IMR-90 (cell line): ENCODE data around the gene CEACAM16. TPM values are rescaled to one million over a fixed set of nuclear protein-coding genes. Genes with fewer than 3 reads are reported as not detected.

Experiments used
- ATAC-seq: fragments of 200-7000 bp; cut with Tn5 transposase; 2 replicates; pipeline ENCODE4 v1.9.1; 2020; ENCODE audit warnings: low read depth, mild to moderate bottlenecking, moderate library complexity
- BruUV-seq: library from RNA; stranded (reverse); fragments of 400-500 nt; replicated peaks from 2 replicates; lab custom pipeline; 2021; lab: Mats Ljungman, UMichigan
- CTCF ChIA-PET: fragments of 300-600 bp; formaldehyde crosslinking; extraction: SDS; loops from one replicate; lab custom pipeline; 2021; ENCODE audit warnings: antibody characterized with exemption; lab: Yijun Ruan, JAX
- POLR2A ChIA-PET: fragments of 300-600 bp; sonication (Branson Sonifier 250); formaldehyde crosslinking; loops from one replicate; lab custom pipeline; 2022; ENCODE audit warnings: antibody characterized with exemption; ENCODE audit not compliant: unreplicated experiment; lab: Charles Lee
- DNase-seq: peaks from one replicate; pipeline ENCODE4 v3.0.0; 2013
- H2AFZ ChIP-seq: replicated peaks from 2 replicates; pipeline ENCODE3; 2013; ENCODE audit warnings: low read length, mild to moderate bottlenecking; ENCODE audit not compliant: poor library complexity
- H2AK5ac ChIP-seq: 2 replicates; pipeline ENCODE4 v1.6.1; 2013; ENCODE audit warnings: low read depth, low read length, inconsistent platforms
- H2AK9ac ChIP-seq: replicated peaks from 2 replicates; pipeline ENCODE3; 2013; ENCODE audit warnings: mild to moderate bottlenecking, low read depth, low read length, moderate library complexity; ENCODE audit not compliant: poor library complexity
- H2BK120ac ChIP-seq: 2 replicates; pipeline ENCODE4 v1.6.1; 2013; ENCODE audit warnings: low read depth, low read length, inconsistent platforms
- H2BK15ac ChIP-seq: 3 replicates; pipeline ENCODE4 v1.6.1; 2013; ENCODE audit warnings: low read depth, low read length, inconsistent platforms
- H2BK20ac ChIP-seq: 2 replicates; pipeline ENCODE4 v1.6.1; 2013; ENCODE audit warnings: low read depth, mild to moderate bottlenecking, inconsistent platforms, low read length, moderate library complexity
- H2BK5ac ChIP-seq: 2 replicates; pipeline ENCODE4 v1.6.1; 2013; ENCODE audit warnings: mild to moderate bottlenecking, low read depth, low read length, inconsistent platforms; ENCODE audit not compliant: poor library complexity, severe bottlenecking
- H3K14ac ChIP-seq: replicated peaks from 2 replicates; pipeline ENCODE4 v1.6.1; 2013; ENCODE audit warnings: low read depth, low read length, inconsistent platforms
- H3K18ac ChIP-seq: 2 replicates; pipeline ENCODE4 v1.6.1; 2013; ENCODE audit warnings: low read depth, low read length, control low read depth
- H3K23ac ChIP-seq: 2 replicates; pipeline ENCODE4 v1.6.1; 2013; ENCODE audit warnings: low read depth, low read length, inconsistent platforms
- H3K27ac ChIP-seq: 2 replicates; pipeline ENCODE4 v1.5.1; 2013; ENCODE audit warnings: mild to moderate bottlenecking, control low read depth, low read length; ENCODE audit not compliant: insufficient read depth
- H3K27me3 ChIP-seq: 2 replicates; pipeline ENCODE4 v1.6.1; 2013; ENCODE audit warnings: low read length; ENCODE audit not compliant: control insufficient read depth, insufficient read depth
- H3K36me3 ChIP-seq: 2 replicates; pipeline ENCODE4 v1.6.1; 2013; ENCODE audit warnings: low read length, mixed read lengths; ENCODE audit not compliant: control insufficient read depth, insufficient read depth
- H3K4ac ChIP-seq: 2 replicates; pipeline ENCODE4 v1.6.1; 2013; ENCODE audit warnings: low read depth, low read length, inconsistent platforms
- H3K4me1 ChIP-seq: 2 replicates; pipeline ENCODE4 v1.6.1; 2013; ENCODE audit warnings: low read length, mixed read lengths; ENCODE audit not compliant: control insufficient read depth, insufficient read depth
- H3K4me2 ChIP-seq: 2 replicates; pipeline ENCODE4 v1.6.1; 2013; ENCODE audit warnings: low read depth, mild to moderate bottlenecking, control low read depth, low read length, moderate library complexity
- H3K4me3 ChIP-seq: 2 replicates; pipeline ENCODE4 v1.5.1; 2013; ENCODE audit warnings: low read depth, mild to moderate bottlenecking, control low read depth, low read length, moderate library complexity; ENCODE audit not compliant: insufficient read depth
- H3K56ac ChIP-seq: 2 replicates; pipeline ENCODE4 v1.6.1; 2013; ENCODE audit warnings: low read length, inconsistent platforms; ENCODE audit not compliant: insufficient read depth; ENCODE audit errors: extremely low read depth
- H3K79me1 ChIP-seq, 2 experiments: 2 replicates each; pipeline ENCODE4 v1.6.1; 2013; ENCODE audit warnings: low read length in 2 of 2, inconsistent platforms in 1 of 2, low read depth in 1 of 2
- H3K9ac ChIP-seq: 2 replicates; pipeline ENCODE4 v1.6.1; 2013; ENCODE audit warnings: low read depth, low read length, control low read depth
- H3K9me1 ChIP-seq: 2 replicates; pipeline ENCODE4 v1.6.1; 2013; ENCODE audit warnings: low read length, inconsistent platforms; ENCODE audit not compliant: insufficient read depth
- H3K9me3 ChIP-seq: 2 replicates; pipeline ENCODE4 v1.6.1; 2013; ENCODE audit warnings: low read length; ENCODE audit not compliant: control insufficient read depth, insufficient read depth
- H4K20me1 ChIP-seq: 2 replicates; pipeline ENCODE4 v1.6.1; 2013; ENCODE audit warnings: low read length, inconsistent platforms; ENCODE audit not compliant: insufficient read depth
- H4K5ac ChIP-seq: 2 replicates; pipeline ENCODE4 v1.6.1; 2013; ENCODE audit warnings: mild to moderate bottlenecking, low read depth, low read length, control low read depth
- H4K8ac ChIP-seq, 2 experiments: 2 replicates each; pipeline ENCODE4 v1.6.1; 2013; ENCODE audit warnings: low read depth in 2 of 2, low read length in 2 of 2, control low read depth in 1 of 2, inconsistent platforms in 1 of 2
- H4K91ac ChIP-seq: 2 replicates; pipeline ENCODE4 v1.6.1; 2013; ENCODE audit warnings: low read depth, low read length, inconsistent platforms; ENCODE audit not compliant: insufficient read depth
- BHLHE40 ChIP-seq: fragments of 150-350 bp; IDR thresholded peaks from 2 replicates; pipeline ENCODE4 v1.6.1; 2016; ENCODE audit warnings: mild to moderate bottlenecking, low read depth, low read length
- CEBPB ChIP-seq: IDR thresholded peaks from 2 replicates; pipeline ENCODE4 v1.6.1; 2012; ENCODE audit warnings: low read depth, low read length, improper control_type of control experiment
- CHD1 ChIP-seq: IDR thresholded peaks from 2 replicates; pipeline ENCODE4 v1.6.1; 2012; ENCODE audit warnings: low read depth, low read length, improper control_type of control experiment
- FOS ChIP-seq: fragments of 150-350 bp; IDR thresholded peaks from 2 replicates; pipeline ENCODE4 v1.6.1; 2016; ENCODE audit warnings: low read depth, low read length
- MAFK ChIP-seq: IDR thresholded peaks from 2 replicates; pipeline ENCODE4 v1.6.1; 2012; ENCODE audit warnings: low read depth, low read length, improper control_type of control experiment
- MXI1 ChIP-seq: IDR thresholded peaks from 2 replicates; pipeline ENCODE4 v1.6.1; 2012; ENCODE audit warnings: low read depth, mild to moderate bottlenecking, low read length, moderate library complexity, borderline replicate concordance
- NFE2L2 ChIP-seq: fragments of 150-350 bp; IDR thresholded peaks from 2 replicates; pipeline ENCODE4 v1.6.1; 2016; ENCODE audit warnings: low read depth, mild to moderate bottlenecking, low read length
- RAD21 ChIP-seq: IDR thresholded peaks from 2 replicates; pipeline ENCODE4 v1.6.1; 2012; ENCODE audit warnings: low read length, improper control_type of control experiment
- RCOR1 ChIP-seq: IDR thresholded peaks from 2 replicates; pipeline ENCODE4 v1.6.1; 2012; ENCODE audit warnings: mild to moderate bottlenecking, low read length, improper control_type of control experiment; ENCODE audit not compliant: insufficient replicate concordance
- SMC3 ChIP-seq: fragments of 150-350 bp; IDR thresholded peaks from 2 replicates; pipeline ENCODE4 v1.6.1; 2016; ENCODE audit warnings: low read depth, mild to moderate bottlenecking, antibody characterized with exemption, low read length, moderate library complexity
- WGBS, 2 experiments: methylation state at CpG; one replicate each; pipeline versions ENCODE4 v1.1.5 to v1.1.7; 2013; ENCODE audit warnings: missing lambda C conversion rate in 2 of 2; ENCODE audit not compliant: insufficient read length in 1 of 2; ENCODE audit errors: extremely low coverage in 2 of 2; 5-methylcytosine and 5-hydroxymethylcytosine counted together
- dilution Hi-C: fragments of 300-500 bp; cut with HindIII; formaldehyde crosslinking; loops from one replicate; pipeline ENCODE4 v1.14.3; 2018; ENCODE audit warnings: low sequenced_read_pairs; ENCODE audit not compliant: unreplicated experiment
- in situ Hi-C: fragments of 300-500 bp; cut with MboI; formaldehyde crosslinking; loops from 3 replicates; pipeline ENCODE4 v1.14.3; 2019; ENCODE audit warnings: low sequenced_read_pairs, inconsistent platforms, mixed read lengths
- intact Hi-C: fragments of 100-400 bp; cut with micrococcal nuclease; formaldehyde crosslinking; loops from 2 replicates; pipeline ENCODE4 v1.10.0; 2022
- polyA plus RNA-seq, 3 experiments: library from polyadenylated mRNA; depleted of rRNA; stranded (reverse); fragments of >200 nt; gene quantifications; 2 replicates each; pipeline ENCODE4 v1.2.3, GENCODE V29; 2012; ENCODE audit warnings: low replicate concordance in 1 of 3
- total RNA-seq: library from RNA; depleted of rRNA; stranded (reverse); fragments of >200 nt; gene quantifications from 2 replicates; pipeline ENCODE4 v1.2.3, GENCODE V29; 2012
- TF ChIP-seq, protein P1 (sequence below): conservative IDR thresholded peaks from 2 replicates; pipeline ENCODE4 v1.5.1; 2012; ENCODE audit warnings: mild to moderate bottlenecking, low read depth, low read length, improper control_type of control experiment
- TF ChIP-seq, protein P2 (sequence below): fragments of 150-350 bp; IDR thresholded peaks from 2 replicates; pipeline ENCODE4 v1.6.1; 2016; ENCODE audit warnings: low read depth, mild to moderate bottlenecking, low read length, moderate library complexity, borderline replicate concordance
- TF ChIP-seq, protein P3 (sequence below): fragments of 150-350 bp; IDR thresholded peaks from 2 replicates; pipeline ENCODE4 v1.6.1; 2017; ENCODE audit warnings: mild to moderate bottlenecking, antibody characterized with exemption, low read length, low read depth

The CEACAM16 gene
- total and polyA plus RNA-seq, 2 of the 4 experiments (the other 2 are of a cell fraction), result not detected

DNA sequence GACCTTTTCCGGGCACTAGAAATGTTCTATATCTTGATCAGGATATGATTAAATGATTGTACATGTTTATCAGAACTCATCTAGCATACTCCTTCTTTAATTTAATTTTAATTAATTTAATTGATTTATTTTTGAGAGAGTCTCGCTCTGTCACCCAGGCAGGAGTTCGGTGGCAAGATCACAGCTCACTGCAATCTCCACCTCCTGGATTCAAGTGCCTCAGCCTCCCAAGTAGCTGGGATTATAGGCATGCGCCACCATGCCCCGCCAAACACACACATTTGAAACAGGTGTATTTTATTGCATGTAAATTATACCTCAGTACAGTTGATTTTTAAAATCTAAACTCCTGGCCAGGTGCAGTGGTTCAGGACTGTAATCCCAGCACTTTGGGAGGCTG, 32.1 kb downstream of the CEACAM16 start:
- no peaks in the 10 kb centered on the region for H4K20me1 ChIP-seq
- no peak overlapping the region for H2BK20ac ChIP-seq
- intact Hi-C loops (no loop called here), in situ Hi-C loops (no loop called here), dilution Hi-C loops (no loop called here)
- H2BK120ac ChIP-seq, result no peak overlapping the region
- no peaks in the 10 kb centered on the region for H3K27me3 ChIP-seq
- H3K4me2 ChIP-seq, result no peak overlapping the region
- BruUV-seq, result no TSS peak
- peaks cover 1% of the 10 kb centered on the region; the same call in 1 of the 2 replicates for H3K4me1 ChIP-seq
- H3K27ac ChIP-seq, result no peak overlapping the region
- H3K14ac ChIP-seq, result no peak overlapping the region
- no peak for DNase-seq
- H3K9me1 ChIP-seq, result 0 out of 2 replicates have a peak, but pooled peaks cover 3% of the 10 kb centered on the region
- H3K4me3 ChIP-seq, result no peak overlapping the region
- H3K36me3 ChIP-seq, result no peaks in the 10 kb centered on the region
- no peak overlapping the region for H2BK15ac ChIP-seq
- no peak for TF ChIP-seq RCOR1
- no peak for TF ChIP-seq FOS
- no peak for TF ChIP-seq RAD21
- TF ChIP-seq, protein P1, sequence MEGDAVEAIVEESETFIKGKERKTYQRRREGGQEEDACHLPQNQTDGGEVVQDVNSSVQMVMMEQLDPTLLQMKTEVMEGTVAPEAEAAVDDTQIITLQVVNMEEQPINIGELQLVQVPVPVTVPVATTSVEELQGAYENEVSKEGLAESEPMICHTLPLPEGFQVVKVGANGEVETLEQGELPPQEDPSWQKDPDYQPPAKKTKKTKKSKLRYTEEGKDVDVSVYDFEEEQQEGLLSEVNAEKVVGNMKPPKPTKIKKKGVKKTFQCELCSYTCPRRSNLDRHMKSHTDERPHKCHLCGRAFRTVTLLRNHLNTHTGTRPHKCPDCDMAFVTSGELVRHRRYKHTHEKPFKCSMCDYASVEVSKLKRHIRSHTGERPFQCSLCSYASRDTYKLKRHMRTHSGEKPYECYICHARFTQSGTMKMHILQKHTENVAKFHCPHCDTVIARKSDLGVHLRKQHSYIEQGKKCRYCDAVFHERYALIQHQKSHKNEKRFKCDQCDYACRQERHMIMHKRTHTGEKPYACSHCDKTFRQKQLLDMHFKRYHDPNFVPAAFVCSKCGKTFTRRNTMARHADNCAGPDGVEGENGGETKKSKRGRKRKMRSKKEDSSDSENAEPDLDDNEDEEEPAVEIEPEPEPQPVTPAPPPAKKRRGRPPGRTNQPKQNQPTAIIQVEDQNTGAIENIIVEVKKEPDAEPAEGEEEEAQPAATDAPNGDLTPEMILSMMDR, result no peak
- TF ChIP-seq, protein P2, sequence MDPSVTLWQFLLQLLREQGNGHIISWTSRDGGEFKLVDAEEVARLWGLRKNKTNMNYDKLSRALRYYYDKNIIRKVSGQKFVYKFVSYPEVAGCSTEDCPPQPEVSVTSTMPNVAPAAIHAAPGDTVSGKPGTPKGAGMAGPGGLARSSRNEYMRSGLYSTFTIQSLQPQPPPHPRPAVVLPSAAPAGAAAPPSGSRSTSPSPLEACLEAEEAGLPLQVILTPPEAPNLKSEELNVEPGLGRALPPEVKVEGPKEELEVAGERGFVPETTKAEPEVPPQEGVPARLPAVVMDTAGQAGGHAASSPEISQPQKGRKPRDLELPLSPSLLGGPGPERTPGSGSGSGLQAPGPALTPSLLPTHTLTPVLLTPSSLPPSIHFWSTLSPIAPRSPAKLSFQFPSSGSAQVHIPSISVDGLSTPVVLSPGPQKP, result no peak
- no peak for TF ChIP-seq CHD1
- TF ChIP-seq SMC3, result no peak
- TF ChIP-seq CEBPB, result no peak
- no peak for TF ChIP-seq BHLHE40
- TF ChIP-seq MXI1, result no peak
- TF ChIP-seq, protein P3, sequence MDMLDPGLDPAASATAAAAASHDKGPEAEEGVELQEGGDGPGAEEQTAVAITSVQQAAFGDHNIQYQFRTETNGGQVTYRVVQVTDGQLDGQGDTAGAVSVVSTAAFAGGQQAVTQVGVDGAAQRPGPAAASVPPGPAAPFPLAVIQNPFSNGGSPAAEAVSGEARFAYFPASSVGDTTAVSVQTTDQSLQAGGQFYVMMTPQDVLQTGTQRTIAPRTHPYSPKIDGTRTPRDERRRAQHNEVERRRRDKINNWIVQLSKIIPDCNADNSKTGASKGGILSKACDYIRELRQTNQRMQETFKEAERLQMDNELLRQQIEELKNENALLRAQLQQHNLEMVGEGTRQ, result no peak
- TF ChIP-seq MAFK, result no peak
- no peak for TF ChIP-seq NFE2L2
- no CpG with 5 or more reads among the region's 5 CpGs for WGBS, 2 experiments
- no peak overlapping the region for H2AK5ac ChIP-seq
- no peak overlapping the region for H3K4ac ChIP-seq
- H3K9ac ChIP-seq, result no peak overlapping the region
- CTCF ChIA-PET, result no interaction called here
- no peak overlapping the region for H3K18ac ChIP-seq
- no peak overlapping the region for H2AFZ ChIP-seq
- H3K23ac ChIP-seq, result no peak overlapping the region
- H4K8ac ChIP-seq, result no peak overlapping the region
- no peak overlapping the region for H4K5ac ChIP-seq
- H3K56ac ChIP-seq, result no peak overlapping the region
- ATAC-seq, result no peak
- H3K79me1 ChIP-seq, result no peaks in the 10 kb centered on the region
- no peaks in the 10 kb centered on the region for H3K9me3 ChIP-seq
- H2AK9ac ChIP-seq, result no peak overlapping the region
- no peak overlapping the region for H2BK5ac ChIP-seq
- POLR2A ChIA-PET, result no interaction called here
- H4K91ac ChIP-seq, result no peak overlapping the region
